GM10266 (cell line): ENCODE data around the gene ZNF24.

ENCODE experiments used
- DNase-seq: peaks from one replicate; pipeline ENCODE4 v3.0.0; 2012; ENCODE audit errors: extremely low spot score
- CTCF ChIP-seq: IDR thresholded peaks from 2 replicates; pipeline ENCODE4 v1.5.1; 2012; ENCODE audit warnings: mild to moderate bottlenecking, low read depth; ENCODE audit not compliant: control insufficient read depth, insufficient read depth; ENCODE audit errors: missing control alignments

Gene ZNF24

GRCh38 chr18:35376393-35376741, 32.1 kb upstream of the ZNF24 start:
- peak; percentile 62 for DNase-seq
- TF ChIP-seq CTCF, result no peak

- DNase-seq, result no peak
- TF ChIP-seq CTCF, result no peak
These were observed 30.5 kb upstream of the ZNF24 start for GRCh38 chr18:35374708-35375107.

GRCh38 chr18:35371412-35372195, 27.4 kb upstream of the ZNF24 start:
- no peak for TF ChIP-seq CTCF
- no peak for DNase-seq

GRCh38 chr18:35369126-35369525, 24.9 kb upstream of the ZNF24 start:
- DNase-seq, result no peak
- no peak for TF ChIP-seq CTCF

- TF ChIP-seq CTCF, result no peak
- DNase-seq, result no peak
These were observed 24.4 kb upstream of the ZNF24 start for GRCh38 chr18:35368595-35368994.

GRCh38 chr18:35362531-35362930, 18.3 kb upstream of the ZNF24 start:
- TF ChIP-seq CTCF, result no peak
- no peak for DNase-seq

GRCh38 chr18:35361570-35362321, 17.5 kb upstream of the ZNF24 start:
- no peak for TF ChIP-seq CTCF

More at GRCh38 chr18:35361570-35362321, 17.5 kb upstream of the ZNF24 start:
- no peak for DNase-seq
